WERI-Rb-1 (cell line): Measurements from ENCODE around the gene BOD1L2.

Experiments used
- DNase-seq: peaks from one replicate; pipeline ENCODE4 v3.0.0-alpha.2; 2020
- H3K27ac ChIP-seq: fragments of 250-450 bp; sonication (Bioruptor Pico); 2 replicates; pipeline ENCODE4 v1.5.1; 2020; ENCODE audit warnings: mild to moderate bottlenecking, moderate library complexity
- H3K27me3 ChIP-seq: fragments of 250-450 bp; sonication (Bioruptor Pico); 2 replicates; pipeline ENCODE4 v1.5.1; 2021; ENCODE audit warnings: mild to moderate bottlenecking, low read depth, moderate library complexity; ENCODE audit not compliant: insufficient read depth, severe bottlenecking
- H3K36me3 ChIP-seq: fragments of 250-450 bp; sonication (Bioruptor Pico); 2 replicates; pipeline ENCODE4 v1.5.1; 2020; ENCODE audit warnings: mild to moderate bottlenecking, moderate library complexity
- H3K4me3 ChIP-seq: 2 replicates; pipeline ENCODE4 v1.5.1; 2011; ENCODE audit warnings: low read depth, mild to moderate bottlenecking, control low read depth, low read length
- H3K9me3 ChIP-seq: fragments of 250-450 bp; sonication (Bioruptor Pico); 2 replicates; pipeline ENCODE4 v1.5.1; 2021; ENCODE audit warnings: mild to moderate bottlenecking, moderate library complexity; ENCODE audit not compliant: severe bottlenecking
- CTCF ChIP-seq: IDR thresholded peaks from 2 replicates; pipeline ENCODE4 v1.5.1; 2011; ENCODE audit warnings: low read depth, mild to moderate bottlenecking, control low read depth, inconsistent platforms, low read length

The BOD1L2 gene

GRCh38 chr18:57121542-57122112 is 25.3 kb upstream of the BOD1L2 start:
- no peak for DNase-seq
- TF ChIP-seq CTCF: no peak
- no peaks in the 10 kb centered on the region for H3K36me3 ChIP-seq
- H3K4me3 ChIP-seq: no peak overlapping the region
- H3K9me3 ChIP-seq: no peaks in the 10 kb centered on the region
- H3K27ac ChIP-seq: no peak overlapping the region
- H3K27me3 ChIP-seq: no peaks in the 10 kb centered on the region

- no peak for TF ChIP-seq CTCF
- H3K27ac ChIP-seq: no peak overlapping the region
- H3K36me3 ChIP-seq: no peaks in the 10 kb centered on the region
- DNase-seq: no peak
- no peaks in the 10 kb centered on the region for H3K9me3 ChIP-seq
- H3K4me3 ChIP-seq: no peak overlapping the region
- no peaks in the 10 kb centered on the region for H3K27me3 ChIP-seq
These were observed 23.9 kb upstream of the BOD1L2 start for GRCh38 chr18:57122936-57123510.

- no peaks in the 10 kb centered on the region for H3K27me3 ChIP-seq
- no peak overlapping the region for H3K27ac ChIP-seq
- no peak overlapping the region for H3K4me3 ChIP-seq
- no peak for TF ChIP-seq CTCF
- no peaks in the 10 kb centered on the region for H3K36me3 ChIP-seq
- DNase-seq: peak; percentile 59
- H3K9me3 ChIP-seq: no peaks in the 10 kb centered on the region
These were observed 21.3 kb upstream of the BOD1L2 start for GRCh38 chr18:57125627-57126026.

GRCh38 chr18:57128220-57128932 is 18.5 kb upstream of the BOD1L2 start:
- Histone ChIP-seq H3K4me3 (no peak overlapping the region), H3K9me3 (no peaks in the 10 kb centered on the region), H3K27me3 (no peaks in the 10 kb centered on the region), H3K36me3 (no peaks in the 10 kb centered on the region), H3K27ac (no peak overlapping the region)
- no peak for DNase-seq
- no peak for TF ChIP-seq CTCF

- no peak for TF ChIP-seq CTCF
- H3K27ac ChIP-seq: no peak overlapping the region
- H3K36me3 ChIP-seq: no peaks in the 10 kb centered on the region
- peaks cover 2% of the 10 kb centered on the region for H3K9me3 ChIP-seq
- DNase-seq: no peak
- H3K27me3 ChIP-seq: no peaks in the 10 kb centered on the region
- H3K4me3 ChIP-seq: no peak overlapping the region
These were observed 15.8 kb upstream of the BOD1L2 start for GRCh38 chr18:57131101-57131500.

- TF ChIP-seq CTCF: no peak
- Histone ChIP-seq H3K9me3 (peaks cover 4% of the 10 kb centered on the region), H3K36me3 (no peaks in the 10 kb centered on the region), H3K4me3 (no peak overlapping the region), H3K27ac (no peak overlapping the region), H3K27me3 (no peaks in the 10 kb centered on the region)
- DNase-seq: no peak
These were observed 15.1 kb upstream of the BOD1L2 start for GRCh38 chr18:57131782-57132181.
